Measurements from ENCODE around the gene MBD3L1. TPM values are rescaled to one million over a fixed set of nuclear protein-coding genes. Genes with fewer than 3 reads are reported as not detected.
A peak's percentile ranks its signal among the peaks of the same experiment; 100 is the strongest.

The MBD3L1 gene
- total and polyA plus RNA-seq, 9 of the 15 experiments (the other 6 are each of a cell fraction or from before 2014, with no cell fraction given) = not detected

GRCh38 chr19:8832132-8833021 lies at the start of gene MBD3L1, which contains the start of gene ZNF558 (continued):
- TF ChIP-seq, protein P1, sequence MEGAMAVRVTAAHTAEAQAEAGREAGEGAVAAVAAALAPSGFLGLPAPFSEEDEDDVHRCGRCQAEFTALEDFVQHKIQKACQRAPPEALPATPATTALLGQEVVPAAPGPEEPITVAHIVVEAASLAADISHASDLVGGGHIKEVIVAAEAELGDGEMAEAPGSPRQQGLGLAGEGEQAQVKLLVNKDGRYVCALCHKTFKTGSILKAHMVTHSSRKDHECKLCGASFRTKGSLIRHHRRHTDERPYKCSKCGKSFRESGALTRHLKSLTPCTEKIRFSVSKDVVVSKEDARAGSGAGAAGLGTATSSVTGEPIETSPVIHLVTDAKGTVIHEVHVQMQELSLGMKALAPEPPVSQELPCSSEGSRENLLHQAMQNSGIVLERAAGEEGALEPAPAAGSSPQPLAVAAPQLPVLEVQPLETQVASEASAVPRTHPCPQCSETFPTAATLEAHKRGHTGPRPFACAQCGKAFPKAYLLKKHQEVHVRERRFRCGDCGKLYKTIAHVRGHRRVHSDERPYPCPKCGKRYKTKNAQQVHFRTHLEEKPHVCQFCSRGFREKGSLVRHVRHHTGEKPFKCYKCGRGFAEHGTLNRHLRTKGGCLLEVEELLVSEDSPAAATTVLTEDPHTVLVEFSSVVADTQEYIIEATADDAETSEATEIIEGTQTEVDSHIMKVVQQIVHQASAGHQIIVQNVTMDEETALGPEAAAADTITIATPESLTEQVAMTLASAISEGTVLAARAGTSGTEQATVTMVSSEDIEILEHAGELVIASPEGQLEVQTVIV (CRISPR knock-in tag; IDR thresholded peaks at IDR 0.05; ENCODE audit: borderline replicate concordance) = no peak
- TF ChIP-seq ZNF778 (CRISPR knock-in tag; IDR thresholded peaks at IDR 0.05) = no peak
- TF ChIP-seq, protein P2, sequence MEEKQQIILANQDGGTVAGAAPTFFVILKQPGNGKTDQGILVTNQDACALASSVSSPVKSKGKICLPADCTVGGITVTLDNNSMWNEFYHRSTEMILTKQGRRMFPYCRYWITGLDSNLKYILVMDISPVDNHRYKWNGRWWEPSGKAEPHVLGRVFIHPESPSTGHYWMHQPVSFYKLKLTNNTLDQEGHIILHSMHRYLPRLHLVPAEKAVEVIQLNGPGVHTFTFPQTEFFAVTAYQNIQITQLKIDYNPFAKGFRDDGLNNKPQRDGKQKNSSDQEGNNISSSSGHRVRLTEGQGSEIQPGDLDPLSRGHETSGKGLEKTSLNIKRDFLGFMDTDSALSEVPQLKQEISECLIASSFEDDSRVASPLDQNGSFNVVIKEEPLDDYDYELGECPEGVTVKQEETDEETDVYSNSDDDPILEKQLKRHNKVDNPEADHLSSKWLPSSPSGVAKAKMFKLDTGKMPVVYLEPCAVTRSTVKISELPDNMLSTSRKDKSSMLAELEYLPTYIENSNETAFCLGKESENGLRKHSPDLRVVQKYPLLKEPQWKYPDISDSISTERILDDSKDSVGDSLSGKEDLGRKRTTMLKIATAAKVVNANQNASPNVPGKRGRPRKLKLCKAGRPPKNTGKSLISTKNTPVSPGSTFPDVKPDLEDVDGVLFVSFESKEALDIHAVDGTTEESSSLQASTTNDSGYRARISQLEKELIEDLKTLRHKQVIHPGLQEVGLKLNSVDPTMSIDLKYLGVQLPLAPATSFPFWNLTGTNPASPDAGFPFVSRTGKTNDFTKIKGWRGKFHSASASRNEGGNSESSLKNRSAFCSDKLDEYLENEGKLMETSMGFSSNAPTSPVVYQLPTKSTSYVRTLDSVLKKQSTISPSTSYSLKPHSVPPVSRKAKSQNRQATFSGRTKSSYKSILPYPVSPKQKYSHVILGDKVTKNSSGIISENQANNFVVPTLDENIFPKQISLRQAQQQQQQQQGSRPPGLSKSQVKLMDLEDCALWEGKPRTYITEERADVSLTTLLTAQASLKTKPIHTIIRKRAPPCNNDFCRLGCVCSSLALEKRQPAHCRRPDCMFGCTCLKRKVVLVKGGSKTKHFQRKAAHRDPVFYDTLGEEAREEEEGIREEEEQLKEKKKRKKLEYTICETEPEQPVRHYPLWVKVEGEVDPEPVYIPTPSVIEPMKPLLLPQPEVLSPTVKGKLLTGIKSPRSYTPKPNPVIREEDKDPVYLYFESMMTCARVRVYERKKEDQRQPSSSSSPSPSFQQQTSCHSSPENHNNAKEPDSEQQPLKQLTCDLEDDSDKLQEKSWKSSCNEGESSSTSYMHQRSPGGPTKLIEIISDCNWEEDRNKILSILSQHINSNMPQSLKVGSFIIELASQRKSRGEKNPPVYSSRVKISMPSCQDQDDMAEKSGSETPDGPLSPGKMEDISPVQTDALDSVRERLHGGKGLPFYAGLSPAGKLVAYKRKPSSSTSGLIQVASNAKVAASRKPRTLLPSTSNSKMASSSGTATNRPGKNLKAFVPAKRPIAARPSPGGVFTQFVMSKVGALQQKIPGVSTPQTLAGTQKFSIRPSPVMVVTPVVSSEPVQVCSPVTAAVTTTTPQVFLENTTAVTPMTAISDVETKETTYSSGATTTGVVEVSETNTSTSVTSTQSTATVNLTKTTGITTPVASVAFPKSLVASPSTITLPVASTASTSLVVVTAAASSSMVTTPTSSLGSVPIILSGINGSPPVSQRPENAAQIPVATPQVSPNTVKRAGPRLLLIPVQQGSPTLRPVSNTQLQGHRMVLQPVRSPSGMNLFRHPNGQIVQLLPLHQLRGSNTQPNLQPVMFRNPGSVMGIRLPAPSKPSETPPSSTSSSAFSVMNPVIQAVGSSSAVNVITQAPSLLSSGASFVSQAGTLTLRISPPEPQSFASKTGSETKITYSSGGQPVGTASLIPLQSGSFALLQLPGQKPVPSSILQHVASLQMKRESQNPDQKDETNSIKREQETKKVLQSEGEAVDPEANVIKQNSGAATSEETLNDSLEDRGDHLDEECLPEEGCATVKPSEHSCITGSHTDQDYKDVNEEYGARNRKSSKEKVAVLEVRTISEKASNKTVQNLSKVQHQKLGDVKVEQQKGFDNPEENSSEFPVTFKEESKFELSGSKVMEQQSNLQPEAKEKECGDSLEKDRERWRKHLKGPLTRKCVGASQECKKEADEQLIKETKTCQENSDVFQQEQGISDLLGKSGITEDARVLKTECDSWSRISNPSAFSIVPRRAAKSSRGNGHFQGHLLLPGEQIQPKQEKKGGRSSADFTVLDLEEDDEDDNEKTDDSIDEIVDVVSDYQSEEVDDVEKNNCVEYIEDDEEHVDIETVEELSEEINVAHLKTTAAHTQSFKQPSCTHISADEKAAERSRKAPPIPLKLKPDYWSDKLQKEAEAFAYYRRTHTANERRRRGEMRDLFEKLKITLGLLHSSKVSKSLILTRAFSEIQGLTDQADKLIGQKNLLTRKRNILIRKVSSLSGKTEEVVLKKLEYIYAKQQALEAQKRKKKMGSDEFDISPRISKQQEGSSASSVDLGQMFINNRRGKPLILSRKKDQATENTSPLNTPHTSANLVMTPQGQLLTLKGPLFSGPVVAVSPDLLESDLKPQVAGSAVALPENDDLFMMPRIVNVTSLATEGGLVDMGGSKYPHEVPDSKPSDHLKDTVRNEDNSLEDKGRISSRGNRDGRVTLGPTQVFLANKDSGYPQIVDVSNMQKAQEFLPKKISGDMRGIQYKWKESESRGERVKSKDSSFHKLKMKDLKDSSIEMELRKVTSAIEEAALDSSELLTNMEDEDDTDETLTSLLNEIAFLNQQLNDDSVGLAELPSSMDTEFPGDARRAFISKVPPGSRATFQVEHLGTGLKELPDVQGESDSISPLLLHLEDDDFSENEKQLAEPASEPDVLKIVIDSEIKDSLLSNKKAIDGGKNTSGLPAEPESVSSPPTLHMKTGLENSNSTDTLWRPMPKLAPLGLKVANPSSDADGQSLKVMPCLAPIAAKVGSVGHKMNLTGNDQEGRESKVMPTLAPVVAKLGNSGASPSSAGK (IDR thresholded peaks at IDR 0.05) = peak; percentile 61
- no peak for TF ChIP-seq RREB1 (CRISPR knock-in tag; IDR thresholded peaks at IDR 0.05)
- TF ChIP-seq, protein P3, sequence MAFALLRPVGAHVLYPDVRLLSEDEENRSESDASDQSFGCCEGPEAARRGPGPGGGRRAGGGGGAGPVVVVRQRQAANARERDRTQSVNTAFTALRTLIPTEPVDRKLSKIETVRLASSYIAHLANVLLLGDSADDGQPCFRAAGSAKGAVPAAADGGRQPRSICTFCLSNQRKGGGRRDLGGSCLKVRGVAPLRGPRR (CRISPR knock-in tag; IDR thresholded peaks at IDR 0.05) = no peak
